Ishikawa (cell line): ENCODE results near the gene GDPD1.

Experiments
- CEBPB ChIP-seq: IDR thresholded peaks from 2 replicates; pipeline ENCODE4 v1.6.1; 2012
- CREB1 ChIP-seq: IDR thresholded peaks from 2 replicates; pipeline ENCODE4 v1.6.1; 2012; ENCODE audit warnings: low read depth
- EGR1 ChIP-seq: IDR thresholded peaks from 2 replicates; pipeline ENCODE4 v1.6.1; 2012
- EP300 ChIP-seq: IDR thresholded peaks from 2 replicates; pipeline ENCODE4 v1.6.1; 2012; ENCODE audit warnings: borderline replicate concordance
- FOXM1 ChIP-seq: IDR thresholded peaks from 2 replicates; pipeline ENCODE4 v1.6.1; 2012; ENCODE audit warnings: low read depth, borderline replicate concordance
- NFIC ChIP-seq: IDR thresholded peaks from 2 replicates; pipeline ENCODE4 v1.6.1; 2012
- RAD21 ChIP-seq: IDR thresholded peaks from 2 replicates; pipeline ENCODE4 v1.6.1; 2012; ENCODE audit warnings: low read depth
- REST ChIP-seq: IDR thresholded peaks from 2 replicates; pipeline ENCODE4 v1.6.1; 2012; ENCODE audit warnings: low read depth, mild to moderate bottlenecking
- TAF1 ChIP-seq: IDR thresholded peaks from 2 replicates; pipeline ENCODE4 v1.6.1; 2012; ENCODE audit warnings: low read depth, mild to moderate bottlenecking
- TCF12 ChIP-seq: IDR thresholded peaks from 2 replicates; pipeline ENCODE4 v1.6.1; 2012; ENCODE audit warnings: low read depth
- TEAD4 ChIP-seq: IDR thresholded peaks from 2 replicates; pipeline ENCODE4 v1.6.1; 2012
- YY1 ChIP-seq: IDR thresholded peaks from 2 replicates; pipeline ENCODE4 v1.6.1; 2012; ENCODE audit warnings: low read depth
- ZBTB7A ChIP-seq: IDR thresholded peaks from 2 replicates; pipeline ENCODE4 v1.6.1; 2012; ENCODE audit warnings: low read depth
- TF ChIP-seq, protein P1 (sequence below): IDR thresholded peaks from 2 replicates; pipeline ENCODE4 v1.6.1; 2012
- TF ChIP-seq, protein P2 (sequence below): IDR thresholded peaks from 2 replicates; pipeline ENCODE4 v1.6.1; 2012

The GDPD1 gene

GRCh38 chr17:59190806-59191205, 29.5 kb upstream of the GDPD1 start:
- TF ChIP-seq, protein P1, sequence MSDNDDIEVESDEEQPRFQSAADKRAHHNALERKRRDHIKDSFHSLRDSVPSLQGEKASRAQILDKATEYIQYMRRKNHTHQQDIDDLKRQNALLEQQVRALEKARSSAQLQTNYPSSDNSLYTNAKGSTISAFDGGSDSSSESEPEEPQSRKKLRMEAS = no peak
- no peak for TF ChIP-seq EP300
- no peak for TF ChIP-seq REST
- TF ChIP-seq, protein P2, sequence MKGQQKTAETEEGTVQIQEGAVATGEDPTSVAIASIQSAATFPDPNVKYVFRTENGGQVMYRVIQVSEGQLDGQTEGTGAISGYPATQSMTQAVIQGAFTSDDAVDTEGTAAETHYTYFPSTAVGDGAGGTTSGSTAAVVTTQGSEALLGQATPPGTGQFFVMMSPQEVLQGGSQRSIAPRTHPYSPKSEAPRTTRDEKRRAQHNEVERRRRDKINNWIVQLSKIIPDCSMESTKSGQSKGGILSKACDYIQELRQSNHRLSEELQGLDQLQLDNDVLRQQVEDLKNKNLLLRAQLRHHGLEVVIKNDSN = no peak
- TF ChIP-seq CEBPB = no peak
- no peak for TF ChIP-seq YY1
- no peak for TF ChIP-seq FOXM1
- no peak for TF ChIP-seq EGR1
- TF ChIP-seq CREB1 = no peak
- no peak for TF ChIP-seq RAD21
- no peak for TF ChIP-seq TCF12
- no peak for TF ChIP-seq ZBTB7A
- TF ChIP-seq TAF1 = no peak
- no peak for TF ChIP-seq TEAD4
- no peak for TF ChIP-seq NFIC

DNA sequence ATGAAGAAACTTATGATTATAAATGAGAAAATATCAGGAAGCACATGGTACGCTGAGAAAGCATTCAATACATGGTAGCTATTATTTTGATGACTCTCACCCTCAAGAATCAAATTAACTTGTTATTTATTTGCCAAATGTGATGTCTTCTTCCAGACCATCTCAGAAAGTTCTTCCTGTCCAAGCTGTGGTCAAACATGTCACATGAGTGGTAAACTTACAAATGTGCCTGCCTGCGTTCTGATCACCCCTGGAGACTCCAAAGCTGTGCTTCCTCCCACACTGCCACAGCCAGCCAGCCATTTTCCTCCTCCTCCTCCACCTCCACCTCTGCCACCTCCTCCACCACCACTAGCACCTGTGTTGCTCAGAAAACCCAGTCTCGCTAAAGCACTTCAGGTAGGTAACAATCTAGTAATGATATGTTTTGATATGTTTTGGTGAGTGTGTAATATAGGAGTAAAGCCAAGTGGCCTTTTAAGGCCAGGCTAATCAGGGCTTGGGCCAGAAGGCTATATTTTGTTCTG, 26.9 kb upstream of the GDPD1 start:
- TF ChIP-seq TAF1 (no peak), CREB1 (no peak), RAD21 (no peak), REST (no peak), NFIC (no peak), CEBPB (no peak), FOXM1 (no peak)

DNA sequence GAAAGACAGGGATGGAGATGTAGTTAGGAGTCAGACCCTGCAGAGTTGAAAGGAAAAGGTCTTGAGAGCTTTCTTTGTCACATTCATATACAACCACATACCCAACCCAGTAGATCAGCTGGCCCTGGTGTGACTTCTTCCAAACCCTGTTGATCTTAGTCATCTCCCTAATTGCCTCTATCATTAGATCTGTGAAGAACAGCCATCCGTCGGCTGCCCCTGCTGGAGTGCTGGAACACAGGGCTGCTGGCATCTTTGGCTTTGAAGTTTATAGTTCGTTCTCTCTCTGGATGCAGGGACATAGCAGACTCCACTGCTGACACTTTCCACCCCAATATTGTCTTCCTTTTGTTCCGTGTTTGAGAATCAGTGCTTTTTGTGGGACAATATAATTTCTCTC, 20.9 kb upstream of the GDPD1 start:
- no peak for TF ChIP-seq RAD21
- TF ChIP-seq REST = no peak
- no peak for TF ChIP-seq TEAD4
- TF ChIP-seq CREB1 = no peak
- no peak for TF ChIP-seq ZBTB7A
- TF ChIP-seq, protein P2 = no peak

- TF ChIP-seq CREB1 (no peak), FOXM1 (no peak), TAF1 (no peak), CEBPB (no peak), TCF12 (no peak), EP300 (no peak), ZBTB7A (no peak), NFIC (no peak), RAD21 (no peak), YY1 (no peak)
- TF ChIP-seq, protein P1 = no peak
Observed at GRCh38 chr17:59202320-59202719, 18.0 kb upstream of the GDPD1 start.

GRCh38 chr17:59219370-59219769, 941 bp upstream of the GDPD1 start:
- TF ChIP-seq YY1 = no peak
- TF ChIP-seq, protein P1 = no peak
- TF ChIP-seq EP300 = no peak
- no peak for TF ChIP-seq CEBPB
- TF ChIP-seq ZBTB7A = no peak
- no peak for TF ChIP-seq FOXM1
- TF ChIP-seq TEAD4 = no peak
- TF ChIP-seq TAF1 = no peak
- TF ChIP-seq REST = no peak
- TF ChIP-seq RAD21 = no peak
